Esophagus (tissue), 2 donors: ENCODE results near the gene DCAF11. TPM values are rescaled to one million over a fixed set of nuclear protein-coding genes. Genes with fewer than 3 reads are reported as not detected.

Experiments
- H3K27ac ChIP-seq, 2 donors: one replicate each; pipeline ENCODE4 v1.5.1; 2013; ENCODE audit warnings: low read depth in 2 of 2, mild to moderate bottlenecking in 2 of 2, inconsistent platforms in 1 of 2, low read length in 1 of 2, moderate library complexity in 1 of 2
- H3K27me3 ChIP-seq, 2 donors: one replicate each; pipeline ENCODE4 v1.6.1; 2013; ENCODE audit warnings: low read length in 2 of 2, control low read depth in 1 of 2, mild to moderate bottlenecking in 1 of 2; ENCODE audit not compliant: insufficient read depth in 2 of 2, control insufficient read depth in 1 of 2
- H3K36me3 ChIP-seq, 2 donors: one replicate each; pipeline ENCODE4 v1.6.1; 2013; ENCODE audit warnings: low read length in 1 of 2; ENCODE audit not compliant: control insufficient read depth in 2 of 2, insufficient read depth in 2 of 2
- H3K4me1 ChIP-seq, 2 donors: one replicate each; pipeline ENCODE4 v1.6.1; 2013; ENCODE audit warnings: low read length in 1 of 2; ENCODE audit not compliant: control insufficient read depth in 2 of 2, insufficient read depth in 2 of 2
- H3K4me3 ChIP-seq, 2 donors: one replicate each; pipeline ENCODE4 v1.5.1; 2013; ENCODE audit warnings: low read length in 2 of 2, mild to moderate bottlenecking in 2 of 2, low read depth in 1 of 2, moderate library complexity in 1 of 2
- H3K9me3 ChIP-seq, 2 donors: one replicate each; pipeline ENCODE4 v1.6.1; 2013; ENCODE audit warnings: mild to moderate bottlenecking in 2 of 2, low read depth in 1 of 2, low read length in 1 of 2, moderate library complexity in 1 of 2; ENCODE audit not compliant: control insufficient read depth in 2 of 2, insufficient read depth in 1 of 2
- WGBS, 2 donors: extraction: QIAGEN DNeasy Blood & Tissue Kit; methylation state at CpG; one replicate each; pipeline ENCODE4 v1.1.7; 2013; 5-methylcytosine and 5-hydroxymethylcytosine counted together
- polyA plus RNA-seq, 2 donors: library from polyadenylated mRNA; stranded (reverse); fragments of 200-250 nt; gene quantifications; one replicate each; pipeline ENCODE4 v1.2.3, GENCODE V29; 2013
- donor health status: healthy with polysubstance abuse.
- donor health status: Bipolar disorder and iron deficiency.

The DCAF11 gene
- polyA plus RNA-seq, 2 donors, result 21.5 to 41.6 TPM

DNA sequence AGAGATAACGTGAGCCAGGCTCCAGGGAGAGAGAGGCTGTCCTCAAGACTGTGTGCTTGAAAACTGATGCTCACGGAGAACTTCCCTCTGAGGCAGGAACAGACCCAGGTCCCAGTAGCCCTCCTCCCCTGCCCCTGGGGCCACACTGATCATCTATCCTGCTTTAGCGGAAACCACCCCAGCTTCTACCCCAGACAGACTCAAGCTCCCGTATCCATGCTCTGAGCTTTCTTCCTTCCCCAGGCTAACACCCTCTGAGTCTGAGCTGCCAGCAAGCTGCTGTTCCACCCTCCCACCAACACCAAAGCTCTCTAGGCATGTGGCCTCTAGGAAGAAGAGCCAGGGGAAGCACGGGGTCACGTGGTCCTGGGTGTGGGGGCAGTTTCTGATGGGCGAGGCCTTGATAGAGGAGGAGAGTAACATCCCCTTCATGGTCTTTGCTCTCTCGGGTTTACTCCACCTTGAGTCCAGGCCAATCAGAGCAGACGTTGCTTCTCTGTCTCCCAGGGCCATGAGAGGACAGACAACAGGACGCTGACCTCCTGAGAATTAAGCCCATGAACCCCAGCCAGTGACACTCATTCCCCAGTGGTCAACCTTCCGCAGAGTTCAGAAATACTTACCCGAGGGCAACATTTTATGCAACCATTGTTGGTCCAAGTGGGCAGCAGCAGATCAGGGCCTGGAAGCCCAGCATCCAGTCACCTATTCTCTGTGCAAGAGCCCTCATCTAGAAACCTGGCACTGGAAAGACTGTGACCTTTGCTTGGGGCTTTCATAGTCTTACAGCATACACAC lies 19.1 kb upstream of the DCAF11 start:
- 38 to 46% methylated on average over 12 of the region's 12 CpGs for WGBS, 2 donors
- no peaks in the 10 kb centered on the region for H3K9me3 ChIP-seq
- no peaks in the 10 kb centered on the region for H3K27me3 ChIP-seq
- peaks cover 3% of the 10 kb centered on the region in 2 donors for H3K36me3 ChIP-seq
- H3K4me1 ChIP-seq, result peaks cover 2 to 15% of the 10 kb centered on the region in 2 donors
- H3K27ac ChIP-seq, result peak overlapping the region; percentile 97 to 98
- peak overlapping the region; percentile 70 to 86 for H3K4me3 ChIP-seq

DNA sequence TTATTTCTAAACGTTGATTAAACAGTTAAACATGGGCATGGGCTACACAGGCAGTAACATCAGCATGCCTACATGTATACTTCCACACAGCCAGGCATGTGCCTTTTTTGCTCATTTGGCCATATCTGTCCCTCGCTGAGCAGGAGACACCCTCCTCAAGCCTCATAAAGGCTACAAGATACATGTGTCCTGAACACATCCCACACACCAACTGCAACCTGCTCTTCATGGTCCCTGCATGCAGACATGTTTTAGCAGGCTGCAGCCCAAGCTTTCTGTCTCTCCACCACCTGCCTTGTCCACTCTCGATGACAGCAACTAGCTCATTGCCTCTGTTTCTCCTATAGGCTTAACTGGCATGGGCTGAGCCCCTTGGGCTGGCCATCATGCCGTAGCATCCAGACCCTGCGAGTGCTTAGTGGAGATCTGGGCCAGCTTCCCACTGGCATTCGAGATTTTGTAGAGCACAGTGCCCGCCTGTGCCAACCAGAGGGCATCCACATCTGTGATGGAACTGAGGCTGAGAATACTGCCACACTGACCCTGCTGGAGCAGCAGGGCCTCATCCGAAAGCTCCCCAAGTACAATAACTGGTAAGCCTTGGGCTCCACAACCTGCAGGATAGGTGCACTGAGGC lies 17.9 kb upstream of the DCAF11 start:
- Histone ChIP-seq H3K9me3 (no peaks in the 10 kb centered on the region), H3K27ac (no peak overlapping the region), H3K4me3 (no peak overlapping the region), H3K36me3 (peaks cover 3 to 6% of the 10 kb centered on the region in 2 donors), H3K4me1 (peaks cover 2 to 15% of the 10 kb centered on the region in 2 donors), H3K27me3 (no peaks in the 10 kb centered on the region)
- WGBS, 2 donors, result 91 to 95% methylated on average over 8 of the region's 8 CpGs

DNA sequence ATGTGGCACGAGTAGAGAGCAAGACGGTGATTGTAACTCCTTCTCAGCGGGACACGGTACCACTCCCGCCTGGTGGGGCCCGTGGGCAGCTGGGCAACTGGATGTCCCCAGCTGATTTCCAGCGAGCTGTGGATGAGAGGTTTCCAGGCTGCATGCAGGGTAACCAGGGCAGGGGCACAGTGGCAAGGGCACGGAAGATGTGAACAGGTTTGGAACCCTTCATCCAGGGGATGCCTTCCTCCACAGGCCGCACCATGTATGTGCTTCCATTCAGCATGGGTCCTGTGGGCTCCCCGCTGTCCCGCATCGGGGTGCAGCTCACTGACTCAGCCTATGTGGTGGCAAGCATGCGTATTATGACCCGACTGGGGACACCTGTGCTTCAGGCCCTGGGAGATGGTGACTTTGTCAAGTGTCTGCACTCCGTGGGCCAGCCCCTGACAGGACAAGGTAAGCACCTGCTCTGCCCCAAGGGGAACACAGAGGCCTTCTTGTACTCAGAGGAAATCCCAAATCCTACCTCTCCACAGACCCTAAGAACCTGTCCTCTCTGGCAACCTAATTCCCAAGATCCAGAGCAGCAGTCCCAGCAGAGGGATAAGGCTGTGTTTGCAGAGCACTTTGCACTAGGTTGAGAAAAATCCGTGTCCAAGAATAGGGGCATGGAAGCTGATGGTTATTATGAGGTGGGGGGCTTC lies 16.2 kb upstream of the DCAF11 start:
- peaks cover 3 to 6% of the 10 kb centered on the region in 2 donors for H3K36me3 ChIP-seq
- H3K27me3 ChIP-seq, result no peaks in the 10 kb centered on the region

DNA sequence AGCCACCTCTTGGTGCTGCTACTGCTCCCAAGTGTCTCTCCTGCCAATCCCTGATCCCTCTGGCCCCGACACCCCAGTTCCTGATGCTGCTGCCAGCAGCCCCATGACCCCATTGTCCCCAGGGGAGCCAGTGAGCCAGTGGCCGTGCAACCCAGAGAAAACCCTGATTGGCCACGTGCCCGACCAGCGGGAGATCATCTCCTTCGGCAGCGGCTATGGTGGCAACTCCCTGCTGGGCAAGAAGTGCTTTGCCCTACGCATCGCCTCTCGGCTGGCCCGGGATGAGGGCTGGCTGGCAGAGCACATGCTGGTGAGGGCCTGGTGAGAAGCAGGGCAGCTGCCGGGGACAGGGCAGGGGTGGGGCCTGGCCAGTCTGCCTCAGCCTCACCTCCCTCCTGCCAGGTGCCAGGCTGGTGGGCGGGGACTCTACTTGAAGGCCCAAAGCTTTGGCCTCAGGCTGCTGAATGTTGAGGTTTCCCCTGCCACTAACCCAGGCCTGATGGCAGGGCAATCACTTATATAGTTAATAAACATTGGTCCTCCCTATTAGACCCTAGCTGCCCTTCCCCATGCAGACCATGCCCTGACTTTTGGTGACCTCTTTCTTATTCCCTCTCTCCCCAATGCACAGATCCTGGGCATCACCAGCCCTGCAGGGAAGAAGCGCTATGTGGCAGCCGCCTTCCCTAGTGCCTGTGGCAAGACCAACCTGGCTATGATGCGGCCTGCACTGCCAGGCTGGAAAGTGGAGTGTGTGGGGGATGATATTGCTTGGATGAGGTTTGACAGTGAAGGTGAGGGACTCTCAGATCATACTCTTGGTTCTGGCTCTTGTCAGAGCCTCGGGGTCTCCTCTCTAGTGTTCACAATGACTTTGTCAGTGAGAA lies 15.4 kb upstream of the DCAF11 start:
- Histone ChIP-seq H3K27ac (no peak overlapping the region), H3K4me1 (peaks cover 2 to 12% of the 10 kb centered on the region in 2 donors), H3K9me3 (no peaks in the 10 kb centered on the region), H3K4me3 (no peak overlapping the region), H3K36me3 (peaks cover 3 to 6% of the 10 kb centered on the region in 2 donors), H3K27me3 (no peaks in the 10 kb centered on the region)
- WGBS, 2 donors, result 77 to 86% methylated on average over 17 of the region's 17 CpGs

More for the DNA sequence above, 16.2 kb upstream of the DCAF11 start:
- no peak overlapping the region for H3K4me3 ChIP-seq
- H3K4me1 ChIP-seq, result peaks cover 2 to 15% of the 10 kb centered on the region in 2 donors
- H3K27ac ChIP-seq, result no peak overlapping the region
- WGBS, 2 donors, result 95% methylated on average over 16 of the region's 16 CpGs
- no peaks in the 10 kb centered on the region for H3K9me3 ChIP-seq

DNA sequence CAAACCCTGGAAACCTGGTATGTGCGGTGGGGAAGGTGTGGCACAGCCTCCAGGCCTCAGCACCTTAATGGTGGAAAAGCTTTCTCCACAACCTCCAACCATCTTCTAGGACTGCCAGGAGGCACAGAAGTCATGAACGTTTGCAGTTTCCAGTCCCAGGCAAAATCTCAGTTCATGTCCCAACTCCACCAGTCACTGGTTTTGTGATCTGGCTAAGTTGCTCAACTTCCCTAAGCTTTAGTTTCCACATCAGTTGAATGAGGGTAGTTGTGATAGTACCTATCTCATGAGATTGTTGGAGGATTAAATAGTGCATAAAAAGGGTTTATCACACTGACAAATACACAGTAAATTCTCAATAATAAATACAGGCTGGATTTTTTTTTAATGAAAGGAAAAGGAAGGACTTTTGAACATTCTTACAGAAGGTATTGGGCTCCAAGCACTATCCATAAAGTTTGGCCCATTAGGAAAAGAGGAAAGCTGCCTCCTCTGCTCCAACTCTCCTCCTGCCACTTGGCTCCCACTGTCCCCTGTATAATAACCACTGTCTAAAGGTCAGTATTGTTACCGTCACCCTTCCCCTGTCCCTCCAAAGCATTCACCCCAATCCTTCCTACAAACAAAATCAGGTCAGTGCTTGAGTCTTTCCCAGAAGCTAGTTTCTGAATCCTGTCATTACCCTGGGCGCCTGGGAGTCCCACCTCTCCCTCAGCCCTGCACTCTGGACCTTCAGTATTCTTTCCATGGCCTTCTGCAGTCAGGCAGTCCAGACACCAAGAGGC lies 14.2 kb upstream of the DCAF11 start:
- Histone ChIP-seq H3K27ac (no peak overlapping the region), H3K9me3 (no peaks in the 10 kb centered on the region), H3K4me1 (peaks cover 0 to 6% of the 10 kb centered on the region in 2 donors), H3K27me3 (no peaks in the 10 kb centered on the region), H3K4me3 (no peak overlapping the region), H3K36me3 (peaks cover 3 to 6% of the 10 kb centered on the region in 2 donors)
- 75 to 82% methylated on average over 4 of the region's 4 CpGs for WGBS, 2 donors

DNA sequence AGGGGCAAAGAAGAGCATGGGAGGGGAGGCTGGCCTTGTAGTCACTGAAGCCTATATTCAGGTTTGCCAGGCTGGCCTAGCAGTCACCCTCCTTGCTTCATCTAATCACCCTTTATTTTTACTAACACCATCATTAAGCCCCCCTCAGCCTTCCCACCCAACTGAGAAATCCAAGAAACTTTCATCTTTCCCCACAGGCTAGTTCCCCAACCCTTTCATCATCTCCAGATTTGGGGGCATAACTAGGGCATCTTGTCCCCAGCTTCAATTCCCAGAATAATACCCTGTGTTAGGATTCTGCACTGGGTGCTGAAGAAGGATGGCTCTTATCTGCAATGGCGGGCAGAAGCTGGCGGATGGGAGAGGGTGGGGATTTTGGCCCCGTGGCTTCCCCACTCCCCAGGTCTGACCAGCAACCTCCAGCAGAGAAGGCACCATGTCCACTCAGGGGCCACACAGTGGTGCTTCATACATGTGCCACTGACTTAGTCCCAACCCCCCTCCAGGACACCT lies 13.5 kb upstream of the DCAF11 start:
- Histone ChIP-seq H3K4me3 (no peak overlapping the region), H3K27me3 (no peaks in the 10 kb centered on the region), H3K9me3 (no peaks in the 10 kb centered on the region), H3K36me3 (peaks cover 3 to 6% of the 10 kb centered on the region in 2 donors), H3K27ac (no peak overlapping the region), H3K4me1 (peaks cover 0 to 3% of the 10 kb centered on the region in 2 donors)
- WGBS, 2 donors, result 91 to 100% methylated on average over 3 of the region's 3 CpGs

DNA sequence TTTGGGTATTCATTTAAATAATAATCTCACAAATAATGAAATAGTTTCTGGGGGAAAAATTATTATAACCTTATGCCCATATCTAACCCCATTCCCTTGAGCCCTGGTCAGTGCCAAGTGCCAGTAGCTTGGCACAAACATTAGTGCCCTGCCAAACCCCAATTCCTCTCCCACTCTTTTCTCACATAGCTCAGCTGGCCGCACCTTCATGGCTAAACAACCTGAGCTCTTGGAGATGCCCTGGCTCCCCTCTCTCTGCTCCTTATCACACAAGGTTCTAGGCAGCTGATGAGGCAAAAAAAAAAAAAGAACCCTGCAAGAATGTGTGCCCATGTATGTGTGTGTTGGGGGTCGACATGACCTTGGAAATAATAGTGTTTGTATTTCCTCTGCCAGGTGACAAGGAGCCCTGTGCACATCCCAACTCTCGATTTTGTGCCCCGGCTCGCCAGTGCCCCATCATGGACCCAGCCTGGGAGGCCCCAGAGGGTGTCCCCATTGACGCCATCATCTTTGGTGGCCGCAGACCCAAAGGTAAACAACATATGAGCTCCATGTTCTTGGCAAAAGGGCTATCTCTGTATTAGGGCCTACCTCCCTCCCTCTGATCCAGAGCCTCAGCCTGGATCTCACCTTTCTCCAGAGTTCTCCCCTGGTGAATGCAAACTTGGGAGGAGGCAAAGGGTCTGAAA lies 12.1 kb upstream of the DCAF11 start:
- 92 to 93% methylated on average over 7 of the region's 7 CpGs for WGBS, 2 donors
- Histone ChIP-seq H3K4me3 (no peak overlapping the region), H3K4me1 (peaks cover 0 to 3% of the 10 kb centered on the region in 2 donors), H3K27me3 (no peaks in the 10 kb centered on the region), H3K36me3 (peaks cover 3 to 6% of the 10 kb centered on the region in 2 donors), H3K9me3 (no peaks in the 10 kb centered on the region), H3K27ac (no peak overlapping the region)

DNA sequence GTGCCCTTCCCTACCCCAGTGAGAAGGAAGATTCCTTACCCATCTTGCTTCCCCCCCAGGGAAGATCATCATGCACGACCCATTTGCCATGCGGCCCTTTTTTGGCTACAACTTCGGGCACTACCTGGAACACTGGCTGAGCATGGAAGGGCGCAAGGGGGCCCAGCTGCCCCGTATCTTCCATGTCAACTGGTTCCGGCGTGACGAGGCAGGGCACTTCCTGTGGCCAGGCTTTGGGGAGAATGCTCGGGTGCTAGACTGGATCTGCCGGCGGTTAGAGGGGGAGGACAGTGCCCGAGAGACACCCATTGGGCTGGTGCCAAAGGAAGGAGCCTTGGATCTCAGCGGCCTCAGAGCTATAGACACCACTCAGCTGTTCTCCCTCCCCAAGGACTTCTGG lies 11.1 kb upstream of the DCAF11 start:
- H3K36me3 ChIP-seq, result peaks cover 0 to 3% of the 10 kb centered on the region in 2 donors
- no peaks in the 10 kb centered on the region for H3K27me3 ChIP-seq
- H3K4me3 ChIP-seq, result no peak overlapping the region
- no peak overlapping the region for H3K27ac ChIP-seq
- WGBS, 2 donors, result 92 to 93% methylated on average over 13 of the region's 13 CpGs
- H3K4me1 ChIP-seq, result peaks cover 0 to 3% of the 10 kb centered on the region in 2 donors
- H3K9me3 ChIP-seq, result no peaks in the 10 kb centered on the region
